Uterus (tissue), 4 donors: Measurements from ENCODE around the gene RSPH6A. TPM values are rescaled to one million over a fixed set of nuclear protein-coding genes. Genes with fewer than 3 reads are reported as not detected.

ENCODE experiments used
- DNase-seq, 2 donors: peaks; one replicate each; pipeline ENCODE4 v3.0.0-alpha.2; 2019 to 2020
- H3K27ac ChIP-seq, 2 donors: fragments of 200-600 bp; sonication (generic); 1 replicate in 1 of 2; 2 replicates in 1 of 2; pipeline ENCODE4 v1.5.1; 2016 to 2018
- H3K27me3 ChIP-seq, 2 donors: fragments of 200-600 bp; sonication (generic); one replicate each; pipeline ENCODE4 v1.5.1; 2018 to 2019; ENCODE audit warnings: control low read depth in 1 of 2
- H3K36me3 ChIP-seq, 2 donors: fragments of 200-600 bp; sonication (generic); one replicate each; pipeline ENCODE4 v1.5.1; 2019; ENCODE audit warnings: control low read depth in 1 of 2
- H3K4me1 ChIP-seq, 2 donors: fragments of 200-600 bp; sonication (generic); one replicate each; pipeline ENCODE4 v1.5.1; 2018 to 2019; ENCODE audit warnings: control low read depth in 1 of 2
- H3K4me3 ChIP-seq, 2 donors: fragments of 200-600 bp; sonication (generic); 1 replicate in 1 of 2; 2 replicates in 1 of 2; pipeline ENCODE4 v1.5.1; 2018 to 2019; ENCODE audit warnings: mild to moderate bottlenecking in 1 of 2
- H3K9me3 ChIP-seq, 2 donors: fragments of 200-600 bp; sonication (generic); one replicate each; pipeline ENCODE4 v1.5.1; 2019; ENCODE audit warnings: control low read depth in 1 of 2
- CTCF ChIP-seq, 4 experiments: fragments of 200-600 bp in 2 of 4; fragments of 450-650 bp in 2 of 4; sonication (generic) in 2 of 4; IDR thresholded peaks; one replicate each; pipeline ENCODE4 v1.5.1; 2016 to 2019; ENCODE audit warnings: antibody characterized with exemption in 4 of 4, mild to moderate bottlenecking in 2 of 4, moderate library complexity in 1 of 4
- POLR2A ChIP-seq, 2 donors: fragments of 450-650 bp; IDR thresholded peaks; one replicate each; pipeline ENCODE4 v1.6.1; 2016; ENCODE audit warnings: antibody characterized with exemption in 2 of 2, mild to moderate bottlenecking in 1 of 2, moderate library complexity in 1 of 2
- intact Hi-C: fragments of 100-400 bp; cut with DNase I; formaldehyde crosslinking; loops from one replicate; pipeline ENCODE4 v1.15.1; 2023; ENCODE audit warnings: low total_unique reads
- total RNA-seq, 4 donors: library from RNA; depleted of rRNA in 3 of 4; stranded (reverse); fragments of >200 nt in 3 of 4; gene quantifications; one replicate each; pipeline versions ENCODE4 v1.1.0 to v1.2.4, GENCODE V29; 2014 to 2023
- donor health status: DM: yes; HTN: yes; CAD: no.

Gene RSPH6A
- total RNA-seq, 4 donors from 2014 or later, result 0.14 to 0.40 TPM; not detected in 2

- TF ChIP-seq CTCF (IDR thresholded peaks at IDR 0.05) (no peak), POLR2A (IDR thresholded peaks at IDR 0.05) (no peak)
- Histone ChIP-seq H3K4me1 (peaks cover 6 to 17% of the 10 kb centered on the region in 2 donors), H3K36me3 (no peaks in the 10 kb centered on the region), H3K27ac (peak overlapping the region; percentile 93 to 97), H3K9me3 (no peaks in the 10 kb centered on the region), H3K27me3 (no peaks in the 10 kb centered on the region), H3K4me3 (no peak overlapping the region)
- intact Hi-C loops, result no loop called here
- no peak for DNase-seq
Observed at GRCh38 chr19:45784096-45784495, 31.0 kb downstream of the RSPH6A start.

GRCh38 chr19:45782820-45783785 is 32.0 kb downstream of the RSPH6A start:
- TF ChIP-seq CTCF (IDR thresholded peaks at IDR 0.05), result no peak
- peak in 1 of 2 donors; percentile 30 for TF ChIP-seq POLR2A (IDR thresholded peaks at IDR 0.05)
- peaks cover 6 to 17% of the 10 kb centered on the region in 2 donors for H3K4me1 ChIP-seq

GRCh38 chr19:45782162-45782691 is 32.9 kb downstream of the RSPH6A start, which contains the start of gene DMPK:
Gene DMPK, minus strand, starts transcription at chr19:45782490. Its CDS starts 138 bp downstream, at chr19:45782352.
- Histone ChIP-seq H3K4me1 (peaks cover 6 to 17% of the 10 kb centered on the region in 2 donors), H3K27ac (peak within 1 kb of the TSS; percentile 93 to 97), H3K9me3 (no peaks in the 10 kb centered on the region), H3K27me3 (no peaks in the 10 kb centered on the region), H3K36me3 (no peaks in the 10 kb centered on the region), H3K4me3 (peak within 1 kb of the TSS; percentile 48 to 78)
- peak; percentile 54 to 56 for DNase-seq
- no peak for TF ChIP-seq POLR2A (IDR thresholded peaks at IDR 0.05)
- TF ChIP-seq CTCF (IDR thresholded peaks at IDR 0.05), result no peak
- intact Hi-C loops, result no loop called here

More at GRCh38 chr19:45782820-45783785, 32.0 kb downstream of the RSPH6A start:
- Histone ChIP-seq H3K36me3 (no peaks in the 10 kb centered on the region), H3K27me3 (no peaks in the 10 kb centered on the region), H3K4me3 (peak overlapping the region; percentile 48 to 78), H3K9me3 (no peaks in the 10 kb centered on the region), H3K27ac (peak overlapping the region; percentile 93 to 97)
- intact Hi-C loops, result no loop called here
- peak; percentile 84 to 86 for DNase-seq

- Histone ChIP-seq H3K27ac (peak overlapping the region; percentile 93 to 97), H3K4me1 (peaks cover 6 to 17% of the 10 kb centered on the region in 2 donors), H3K27me3 (no peaks in the 10 kb centered on the region), H3K4me3 (peak overlapping the region; percentile 48 to 78), H3K9me3 (no peaks in the 10 kb centered on the region), H3K36me3 (no peaks in the 10 kb centered on the region)
- peak in 1 of 2 donors; percentile 43 for DNase-seq
- TF ChIP-seq POLR2A (IDR thresholded peaks at IDR 0.05), result no peak
- TF ChIP-seq CTCF (IDR thresholded peaks at IDR 0.05), result no peak
- intact Hi-C loops, result no loop called here
Observed at GRCh38 chr19:45781214-45782161, 33.6 kb downstream of the RSPH6A start.
